Fibroblast of skin of back (primary cell): Measurements from ENCODE around the gene SLC2A10.

Experiments used
- DNase-seq: peaks from one replicate; pipeline ENCODE4 v3.0.0-alpha.2; 2013

SLC2A10 gene

DNA sequence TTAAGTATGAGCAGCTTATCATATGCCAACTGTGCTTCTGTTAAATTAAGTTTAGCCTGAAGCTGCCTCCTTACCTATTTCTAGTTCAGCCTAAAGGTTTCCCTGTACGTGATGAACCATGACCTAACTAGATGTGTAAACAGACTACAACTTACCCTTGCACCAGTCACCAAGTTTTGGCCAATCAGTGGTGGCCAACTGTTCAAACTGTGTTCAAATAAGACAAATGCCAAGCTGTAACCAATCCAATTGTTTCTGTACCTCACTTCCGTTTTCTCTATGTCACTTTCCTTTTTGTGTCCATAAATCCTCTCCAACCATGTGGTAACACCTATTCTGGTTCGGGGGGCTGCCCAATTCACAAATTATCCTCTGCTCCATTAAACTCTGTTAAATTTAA lies 6.0 kb upstream of the SLC2A10 start:
- DNase-seq = no peak

DNA sequence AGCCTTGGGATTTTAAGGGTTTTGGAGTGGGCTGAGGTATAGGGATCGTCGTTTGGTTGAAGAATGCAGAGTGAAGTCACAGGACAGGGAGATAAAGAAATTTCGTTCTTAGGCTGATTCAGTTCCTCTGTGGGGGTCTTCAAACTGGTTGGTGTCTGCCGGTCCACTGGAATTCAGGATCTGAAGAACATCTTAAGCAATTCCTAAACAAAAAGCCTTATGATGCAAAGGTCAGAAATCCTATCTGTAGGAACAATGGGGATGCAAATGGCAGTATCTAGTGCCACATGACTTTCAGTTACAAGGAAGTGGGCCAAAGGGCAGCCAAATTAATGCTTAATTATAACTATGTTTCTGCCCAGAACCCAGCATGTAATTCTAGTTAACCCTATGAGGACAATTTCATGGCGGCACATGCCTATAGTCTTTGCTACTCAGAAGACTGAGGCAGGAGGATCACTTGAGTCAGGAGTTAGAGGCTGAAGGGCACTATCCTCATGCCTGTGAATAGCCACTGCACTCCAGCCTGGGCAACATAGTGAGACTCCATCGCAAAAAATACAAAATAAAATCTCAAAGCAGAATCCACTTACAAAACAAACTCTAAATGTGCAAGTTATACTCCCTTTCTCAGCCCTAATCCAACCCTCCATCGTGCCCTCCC lies 4.6 kb upstream of the SLC2A10 start:
- no peak for DNase-seq

DNA sequence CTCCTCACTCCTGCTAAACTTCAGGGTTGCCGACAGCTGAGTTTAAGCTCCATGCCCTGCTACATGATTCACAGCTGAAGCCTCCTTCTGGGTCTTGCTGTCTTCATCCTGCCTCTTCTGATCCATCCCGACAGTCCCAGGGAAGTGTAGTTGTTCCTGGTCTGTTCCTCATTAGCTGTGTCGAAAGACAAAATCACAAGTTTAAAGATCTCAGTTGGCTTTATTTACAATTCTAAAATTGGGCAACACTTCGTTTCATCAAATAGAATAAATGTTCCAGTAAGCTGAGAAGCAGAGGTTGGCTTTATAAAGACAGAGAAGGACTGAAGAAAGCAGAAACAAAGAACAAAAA lies 4.1 kb upstream of the SLC2A10 start:
- peak; percentile 16 for DNase-seq

DNA sequence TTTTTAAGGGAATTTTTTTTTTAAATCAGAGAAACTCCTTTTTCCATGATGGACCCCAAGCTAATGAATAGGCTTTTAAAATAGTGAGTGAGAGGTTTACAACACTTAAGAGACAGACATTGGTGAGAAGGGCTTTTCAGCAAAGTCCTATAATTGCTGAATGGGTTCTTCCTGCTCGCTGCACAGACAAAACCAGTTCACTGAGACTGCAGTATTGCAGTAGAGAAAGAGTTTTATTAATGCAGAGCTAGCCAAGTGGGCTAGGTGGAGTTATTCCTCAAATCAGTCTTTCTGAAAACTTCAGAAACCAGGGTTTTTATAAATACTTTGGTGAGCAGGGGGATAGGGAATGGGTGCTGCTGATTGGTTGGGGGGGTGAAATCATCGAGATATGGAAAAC lies 3.2 kb upstream of the SLC2A10 start:
- no peak for DNase-seq

DNA sequence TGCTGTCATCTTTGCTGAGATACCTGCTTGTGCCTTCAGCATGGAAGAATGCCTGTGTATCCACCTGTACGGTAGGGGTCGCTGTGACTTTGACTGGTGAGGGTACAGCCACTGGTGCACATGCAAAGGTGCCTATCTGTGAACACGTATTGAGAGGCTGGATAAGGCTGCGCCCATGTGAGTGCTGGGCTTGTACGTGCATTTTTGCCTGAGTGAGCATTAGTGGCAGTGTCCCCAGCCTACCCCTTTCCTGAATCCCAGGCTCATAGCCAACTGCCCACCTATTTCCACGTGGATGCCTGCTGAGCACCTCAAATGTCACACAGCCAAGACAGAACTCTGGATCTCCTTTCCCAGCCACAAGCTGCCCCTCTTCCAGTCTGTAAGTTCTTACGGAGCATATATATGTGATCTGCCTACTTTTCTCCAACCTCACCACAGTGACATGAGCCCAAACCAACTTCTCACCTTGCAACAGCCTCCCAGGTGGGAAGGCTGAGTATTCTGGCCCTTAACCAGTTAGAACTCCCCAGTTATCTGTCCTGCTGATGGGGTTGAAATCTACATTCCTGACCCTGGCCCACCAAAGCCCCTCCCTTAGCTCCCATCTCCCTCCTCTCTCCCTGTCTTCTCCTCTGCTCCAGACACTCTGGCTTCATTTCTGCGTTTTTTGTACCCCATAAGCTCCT lies 1.1 kb upstream of the SLC2A10 start:
- no peak for DNase-seq

DNA sequence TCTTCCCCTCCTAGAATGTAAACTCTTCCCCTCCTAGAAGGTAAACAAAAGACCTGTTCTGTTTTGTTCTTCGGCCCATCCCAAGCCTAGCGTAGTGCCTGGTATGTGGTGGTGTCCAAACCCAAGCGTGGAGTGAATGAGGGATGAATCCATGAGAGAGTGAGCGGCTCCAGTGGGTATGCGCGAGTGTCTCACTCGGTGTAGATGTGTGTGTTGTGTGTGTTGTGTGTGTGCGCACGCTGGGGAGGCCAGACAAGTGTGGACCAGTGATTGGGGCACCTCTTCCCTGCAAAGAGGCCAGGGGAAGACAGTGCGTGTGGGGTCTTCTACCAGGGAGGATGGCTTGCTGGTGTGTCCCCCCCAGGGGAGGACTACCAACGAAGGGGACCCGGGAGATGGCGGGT lies 392 bp upstream of the SLC2A10 start:
- DNase-seq = no peak

DNA sequence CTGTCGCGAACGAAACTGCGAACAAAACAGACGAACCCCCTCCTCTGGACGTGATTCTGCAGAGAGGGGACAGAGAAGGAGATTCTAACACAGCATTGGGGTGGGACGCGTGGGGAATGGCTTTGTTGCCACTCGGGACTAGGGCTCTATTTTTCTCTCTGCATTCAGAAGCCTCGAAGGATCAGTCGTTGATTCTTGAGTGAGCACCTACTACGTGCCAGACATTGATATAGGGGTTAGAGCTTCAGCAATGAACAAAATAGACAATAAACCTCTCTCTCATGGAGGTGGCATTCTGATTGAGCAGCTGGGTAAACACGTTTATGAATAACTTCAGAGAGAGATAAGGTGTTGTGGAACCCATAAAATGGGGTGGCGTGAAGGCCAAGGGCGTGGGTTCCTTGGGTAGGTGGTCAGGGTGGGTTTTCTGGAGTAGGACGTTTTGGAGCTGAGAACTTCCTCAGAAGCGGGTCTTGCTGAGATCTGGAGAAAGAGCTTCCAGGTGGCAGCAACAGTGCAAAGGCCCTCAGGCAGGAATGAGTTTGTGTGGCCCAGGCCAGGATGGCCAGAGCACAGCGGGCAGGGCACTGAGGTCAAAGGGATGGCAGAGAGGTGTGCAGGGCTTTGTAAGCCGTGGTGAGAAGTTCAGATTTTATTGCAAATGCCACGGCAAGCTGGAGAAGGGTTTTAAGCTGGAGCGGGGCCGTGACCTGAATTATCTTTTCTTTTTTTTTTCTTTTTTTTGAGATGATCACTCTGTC lies 884 bp downstream of the SLC2A10 start:
- no peak for DNase-seq

DNA sequence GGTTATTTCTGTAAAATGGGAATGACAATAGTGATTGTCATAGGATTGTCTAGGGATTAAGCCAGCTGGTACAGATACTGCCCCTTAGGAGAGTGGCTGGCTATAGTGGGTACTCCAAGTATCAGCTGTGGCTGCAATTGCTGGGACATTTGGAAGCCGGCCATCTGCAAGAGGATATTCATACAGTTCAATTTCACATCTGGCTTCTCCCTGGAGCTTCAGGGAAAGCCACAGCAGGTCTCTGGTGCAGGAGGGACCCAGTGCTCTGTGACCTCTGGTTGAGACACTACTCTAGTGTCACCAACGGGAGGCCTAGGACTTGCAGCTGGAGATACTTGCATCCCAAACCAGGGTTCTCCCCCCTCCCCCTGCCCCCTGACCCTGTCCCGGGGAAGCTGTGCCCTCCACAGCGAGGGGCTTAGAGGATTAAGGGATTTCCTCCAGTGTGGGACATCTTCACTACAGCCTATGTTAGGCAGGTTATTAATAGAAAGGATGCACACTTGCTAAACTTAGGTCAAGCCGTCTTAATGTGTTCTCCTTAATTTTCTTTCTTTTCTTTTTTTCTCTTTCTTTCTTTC lies 2.7 kb downstream of the SLC2A10 start:
- no peak for DNase-seq

DNA sequence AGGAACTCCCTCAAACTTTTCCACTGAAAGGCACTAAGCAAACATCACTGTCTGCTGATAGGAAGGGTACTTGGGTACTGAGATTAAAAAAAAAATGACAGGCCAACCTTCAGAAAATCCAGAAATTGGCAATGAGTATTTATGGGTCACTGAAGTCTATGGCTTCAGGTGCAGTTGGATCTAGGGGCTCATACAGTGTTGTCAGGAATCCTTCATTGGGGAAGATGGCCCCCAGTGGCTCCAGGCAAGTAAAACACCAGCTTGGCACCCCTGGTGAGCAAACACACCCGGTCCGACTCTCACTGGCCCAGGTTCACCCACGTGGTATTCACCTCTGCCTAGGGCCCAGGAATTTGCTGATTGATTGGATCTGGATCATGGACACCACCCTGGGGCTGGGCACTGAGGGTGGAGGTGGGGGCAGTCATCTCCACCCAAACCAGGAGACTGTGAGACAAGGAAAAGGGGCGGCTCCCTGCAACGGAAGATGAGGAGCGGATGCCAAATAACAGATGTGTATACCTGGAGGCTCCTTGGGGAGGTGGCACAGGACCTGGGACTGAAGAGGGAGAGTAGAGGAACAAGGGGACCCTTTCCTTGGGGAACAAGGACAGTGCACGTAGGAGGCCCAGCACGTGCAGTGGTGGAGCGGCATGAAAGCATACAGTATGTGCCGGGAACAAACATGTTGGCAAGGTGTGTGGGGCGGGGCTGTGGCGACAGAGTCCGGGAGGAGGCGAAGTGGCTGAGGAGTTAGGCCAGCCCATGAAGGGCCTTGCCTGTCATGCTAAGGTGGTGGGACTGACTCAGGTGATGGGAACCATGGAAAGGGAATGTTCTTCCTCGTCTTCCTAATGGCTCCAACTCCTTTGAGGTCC lies 4.7 kb downstream of the SLC2A10 start:
- DNase-seq = no peak

DNA sequence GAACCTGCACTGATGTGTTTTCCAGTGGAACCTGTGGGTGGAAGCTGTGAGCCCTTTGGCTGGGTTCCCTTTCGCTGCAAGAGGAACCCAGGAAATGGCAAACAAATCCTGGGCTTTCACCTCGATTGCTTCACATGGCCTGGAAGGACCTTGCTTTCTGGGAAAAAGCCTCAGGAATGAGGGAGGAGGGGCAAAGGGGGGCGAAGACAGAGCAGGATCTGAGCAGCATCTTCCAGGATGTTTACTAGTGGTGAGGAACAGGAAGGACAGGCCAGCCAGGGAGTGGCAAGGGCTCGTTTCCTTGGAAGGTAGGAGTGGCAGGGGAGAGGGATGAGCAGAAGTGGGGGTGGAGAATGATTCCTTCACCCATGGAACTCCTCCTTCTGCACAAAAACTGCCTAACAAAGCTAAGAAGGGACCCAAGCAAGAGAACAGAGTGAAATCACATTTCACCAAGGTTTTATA lies 5.9 kb downstream of the SLC2A10 start:
- peak; percentile 67 for DNase-seq

DNA sequence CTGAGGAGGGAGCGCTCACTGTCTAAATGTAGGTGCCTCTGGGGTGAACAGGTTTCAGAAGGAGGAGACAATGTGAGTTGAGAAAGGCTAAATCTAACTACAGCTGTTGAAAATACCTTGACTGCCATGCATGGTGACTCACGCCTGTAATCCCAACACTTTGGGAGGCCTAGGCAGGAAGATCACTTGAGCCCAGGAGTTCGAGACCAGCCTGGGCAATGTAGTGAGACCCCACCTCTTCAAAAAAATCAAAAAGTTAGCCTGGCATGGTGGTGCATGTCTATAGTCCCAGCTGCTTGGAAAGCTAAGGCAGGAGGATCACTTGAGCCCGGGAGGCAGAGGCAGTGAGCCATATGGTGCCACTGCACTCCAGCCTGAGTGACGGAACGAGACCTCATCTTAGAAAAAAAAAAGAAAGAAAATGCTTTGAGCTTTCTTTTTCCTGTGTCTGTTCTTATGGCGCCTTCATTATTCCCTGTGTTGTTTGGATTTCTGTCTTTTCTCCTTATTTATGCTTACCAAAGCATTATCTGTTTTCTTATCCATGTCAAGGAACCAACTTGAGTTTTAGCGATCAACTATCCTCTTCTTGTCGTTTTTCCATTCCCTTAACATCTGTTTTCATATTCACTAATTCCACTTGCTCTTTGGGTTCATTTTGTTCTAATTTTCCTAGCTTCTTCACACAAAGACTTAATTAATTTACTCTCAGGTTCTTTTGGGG lies 8.5 kb downstream of the SLC2A10 start:
- no peak for DNase-seq

DNA sequence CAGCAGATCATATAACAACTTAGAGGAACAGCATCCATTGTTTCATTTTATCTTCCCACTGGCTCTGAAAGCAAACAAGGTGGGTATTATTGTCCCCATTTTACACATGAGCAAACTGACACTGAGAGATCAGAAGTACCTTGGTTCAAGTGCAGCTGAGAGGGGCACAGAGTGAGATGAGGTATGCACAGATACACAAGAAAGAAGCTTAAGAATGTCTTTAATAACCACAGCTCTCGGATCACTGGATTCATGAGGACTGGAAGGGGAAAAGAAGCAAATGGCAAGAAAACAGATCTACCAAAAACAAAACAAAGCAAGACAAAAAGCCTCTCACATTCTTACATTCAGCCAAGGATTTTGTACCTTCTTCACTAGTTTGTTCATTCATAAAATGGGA lies 10.6 kb downstream of the SLC2A10 start:
- no peak for DNase-seq

DNA sequence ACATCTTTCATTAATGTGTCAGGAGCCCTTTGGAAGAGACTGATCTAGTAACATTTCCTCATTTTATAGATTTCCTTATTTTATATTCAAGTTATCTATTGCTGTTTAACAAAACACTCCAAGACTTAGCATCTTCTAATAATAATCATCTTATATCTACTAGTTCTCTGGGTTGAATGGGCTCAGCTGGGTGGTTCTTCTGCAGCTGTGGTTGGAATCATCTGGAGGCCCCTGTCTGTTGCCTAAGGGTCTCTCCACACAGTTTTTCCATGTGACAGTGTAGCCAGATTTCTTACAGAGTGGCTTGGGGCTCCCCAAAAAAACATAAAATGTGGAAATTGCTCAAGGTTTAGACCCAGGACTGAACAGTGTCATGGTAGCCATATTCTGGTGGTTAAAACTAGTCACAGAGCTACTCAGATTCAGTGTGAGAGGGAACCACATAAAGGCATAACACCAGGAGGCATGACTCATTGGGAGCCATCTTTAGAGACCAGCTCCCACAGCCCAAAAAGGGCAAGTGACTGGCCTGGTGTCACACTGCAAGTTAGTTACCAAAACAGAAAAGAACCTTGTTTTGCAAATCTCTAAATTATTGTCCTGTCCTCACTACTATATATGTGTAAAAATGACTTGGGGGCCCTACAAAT lies 11.5 kb downstream of the SLC2A10 start:
- DNase-seq = peak; percentile 54

DNA sequence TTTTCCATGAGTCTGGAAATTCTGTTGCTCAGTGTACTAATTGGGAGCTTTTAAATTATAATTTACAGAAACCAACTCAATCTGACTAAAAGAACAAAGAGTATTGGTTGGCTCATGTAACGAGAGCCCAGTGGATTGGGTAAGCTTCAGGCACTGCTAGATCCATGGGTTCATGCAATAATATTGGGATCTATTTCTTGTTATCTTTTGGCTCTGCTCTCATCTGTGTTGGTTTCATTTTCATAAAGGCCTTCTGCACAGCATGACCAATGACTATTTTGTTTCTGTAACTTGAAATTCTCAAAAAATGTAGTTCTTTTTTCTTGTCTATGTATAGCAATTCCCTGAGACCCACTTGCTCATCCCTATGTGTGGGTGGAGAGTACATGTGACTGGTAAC lies 12.0 kb downstream of the SLC2A10 start:
- DNase-seq = no peak

DNA sequence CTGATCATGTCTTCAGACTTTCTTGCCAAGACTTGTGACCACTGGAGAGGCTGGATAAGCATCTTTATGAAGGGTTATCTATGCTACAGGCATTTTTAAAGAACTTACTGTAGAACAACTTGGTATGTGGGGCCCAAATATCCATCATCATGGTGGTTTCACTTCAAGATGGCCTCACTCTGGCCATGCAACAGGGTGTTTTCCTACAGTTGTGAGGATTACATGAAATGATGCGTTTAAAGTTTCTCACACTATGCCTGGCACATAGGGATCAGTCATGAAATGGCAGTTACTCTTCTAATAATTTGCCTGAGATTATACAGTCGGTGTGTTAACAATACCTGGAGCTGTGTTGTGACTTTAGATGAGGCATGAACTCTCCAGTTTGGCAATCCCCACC lies 13.0 kb downstream of the SLC2A10 start:
- no peak for DNase-seq

DNA sequence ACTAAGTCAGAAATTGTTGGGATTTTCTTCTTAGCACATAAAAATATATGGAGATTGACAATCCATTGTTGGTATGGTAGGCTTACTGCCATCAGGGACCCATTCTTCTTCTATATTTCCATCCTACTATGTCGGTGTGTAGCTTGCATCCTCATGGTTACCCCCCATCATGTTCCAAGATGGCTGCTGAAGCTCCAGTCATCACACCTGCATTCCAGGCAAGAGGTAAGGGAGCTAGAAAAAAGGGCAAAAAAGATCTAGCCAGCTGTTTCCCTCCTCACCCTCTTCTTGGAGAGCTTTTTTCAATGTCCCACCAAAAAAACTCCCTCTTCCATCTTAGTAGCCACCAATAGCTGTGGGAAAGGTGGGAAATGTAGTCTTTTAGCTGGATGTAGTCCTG lies 13.6 kb downstream of the SLC2A10 start:
- DNase-seq = no peak

DNA sequence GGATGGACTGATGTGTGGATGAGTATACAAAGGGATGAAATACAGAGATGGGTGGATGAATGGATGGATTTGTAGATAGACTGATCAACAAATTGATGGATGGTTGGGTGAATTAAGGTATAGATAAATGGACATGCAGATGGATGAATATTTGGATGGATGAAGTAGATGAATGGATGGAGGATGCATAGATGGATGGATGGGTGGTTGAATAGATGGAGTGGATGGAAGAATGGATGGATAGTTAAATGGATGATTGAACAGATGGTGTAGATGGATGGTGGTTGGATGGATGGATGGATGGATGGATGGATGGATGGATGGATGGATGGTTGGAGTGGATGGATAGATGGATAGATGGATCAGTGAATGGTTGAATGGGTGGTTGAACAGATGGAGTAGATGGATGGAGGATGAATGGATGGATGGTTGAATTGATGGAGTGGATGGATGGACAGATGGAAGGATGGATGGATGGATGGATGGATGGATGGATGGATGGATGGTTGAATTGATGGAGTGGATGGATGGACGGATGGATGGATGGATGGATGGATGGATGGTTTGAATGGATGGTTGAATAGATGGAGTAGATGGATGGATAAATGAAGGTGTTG lies 15.0 kb downstream of the SLC2A10 start:
- no peak for DNase-seq

DNA sequence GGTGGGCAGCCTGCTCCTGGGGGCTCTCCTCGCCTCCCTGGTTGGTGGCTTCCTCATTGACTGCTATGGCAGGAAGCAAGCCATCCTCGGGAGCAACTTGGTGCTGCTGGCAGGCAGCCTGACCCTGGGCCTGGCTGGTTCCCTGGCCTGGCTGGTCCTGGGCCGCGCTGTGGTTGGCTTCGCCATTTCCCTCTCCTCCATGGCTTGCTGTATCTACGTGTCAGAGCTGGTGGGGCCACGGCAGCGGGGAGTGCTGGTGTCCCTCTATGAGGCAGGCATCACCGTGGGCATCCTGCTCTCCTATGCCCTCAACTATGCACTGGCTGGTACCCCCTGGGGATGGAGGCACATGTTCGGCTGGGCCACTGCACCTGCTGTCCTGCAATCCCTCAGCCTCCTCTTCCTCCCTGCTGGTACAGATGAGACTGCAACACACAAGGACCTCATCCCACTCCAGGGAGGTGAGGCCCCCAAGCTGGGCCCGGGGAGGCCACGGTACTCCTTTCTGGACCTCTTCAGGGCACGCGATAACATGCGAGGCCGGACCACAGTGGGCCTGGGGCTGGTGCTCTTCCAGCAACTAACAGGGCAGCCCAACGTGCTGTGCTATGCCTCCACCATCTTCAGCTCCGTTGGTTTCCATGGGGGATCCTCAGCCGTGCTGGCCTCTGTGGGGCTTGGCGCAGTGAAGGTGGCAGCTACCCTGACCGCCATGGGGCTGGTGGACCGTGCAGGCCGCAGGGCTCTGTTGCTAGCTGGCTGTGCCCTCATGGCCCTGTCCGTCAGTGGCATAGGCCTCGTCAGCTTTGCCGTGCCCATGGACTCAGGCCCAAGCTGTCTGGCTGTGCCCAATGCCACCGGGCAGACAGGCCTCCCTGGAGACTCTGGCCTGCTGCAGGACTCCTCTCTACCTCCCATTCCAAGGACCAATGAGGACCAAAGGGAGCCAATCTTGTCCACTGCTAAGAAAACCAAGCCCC lies 16.0 kb downstream of the SLC2A10 start:
- no peak for DNase-seq

DNA sequence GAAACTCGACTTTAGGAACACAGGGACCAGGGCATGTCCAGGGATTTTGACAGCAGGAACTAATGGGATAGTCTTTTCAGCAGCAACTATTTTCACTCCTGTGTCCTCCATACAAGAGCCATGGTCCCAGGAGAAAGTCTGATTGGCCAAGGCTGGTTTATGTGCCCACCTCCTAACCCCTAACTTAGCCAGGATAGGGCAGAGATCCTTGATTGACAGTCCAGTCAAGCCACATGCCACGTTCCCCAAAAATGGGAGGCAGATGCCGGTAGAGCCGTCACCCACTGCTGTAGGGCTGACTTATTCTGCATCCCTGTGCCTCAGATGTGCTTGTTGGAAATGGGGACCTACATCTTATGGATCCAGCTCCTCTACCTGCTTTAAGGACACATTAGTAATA lies 22.3 kb downstream of the SLC2A10 start:
- no peak for DNase-seq

DNA sequence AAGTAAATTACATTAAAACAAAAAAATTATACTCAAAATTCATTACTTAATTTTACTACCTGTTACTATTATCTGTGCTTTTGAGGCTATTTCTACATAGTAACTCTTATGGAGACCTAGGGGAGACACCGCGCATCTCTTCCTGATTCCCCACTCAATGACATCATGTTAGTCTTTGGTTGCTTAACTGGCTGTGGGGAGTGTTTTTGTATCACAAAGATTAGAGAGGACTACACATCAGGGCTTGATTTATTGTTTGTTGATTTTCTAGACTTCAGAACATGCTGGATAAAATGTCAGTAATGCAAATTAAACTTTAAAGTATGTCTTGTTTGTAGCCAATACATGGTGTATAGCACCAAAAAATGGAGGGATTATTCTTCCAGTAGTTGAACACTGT lies 26.0 kb downstream of the SLC2A10 start:
- DNase-seq = no peak
